HG02759 (cell line): Measurements from ENCODE around the gene PLCB4.
A peak's percentile ranks its signal among the peaks of the same experiment; 100 is the strongest.

Source experiments
- ATAC-seq: cut with Tn5 transposase; IDR thresholded peaks from one replicate; pipeline ENCODE4 v1.9.1; 2021; ENCODE audit warnings: mild to moderate bottlenecking, moderate library complexity; ENCODE audit not compliant: unreplicated experiment

PLCB4 gene

DNA sequence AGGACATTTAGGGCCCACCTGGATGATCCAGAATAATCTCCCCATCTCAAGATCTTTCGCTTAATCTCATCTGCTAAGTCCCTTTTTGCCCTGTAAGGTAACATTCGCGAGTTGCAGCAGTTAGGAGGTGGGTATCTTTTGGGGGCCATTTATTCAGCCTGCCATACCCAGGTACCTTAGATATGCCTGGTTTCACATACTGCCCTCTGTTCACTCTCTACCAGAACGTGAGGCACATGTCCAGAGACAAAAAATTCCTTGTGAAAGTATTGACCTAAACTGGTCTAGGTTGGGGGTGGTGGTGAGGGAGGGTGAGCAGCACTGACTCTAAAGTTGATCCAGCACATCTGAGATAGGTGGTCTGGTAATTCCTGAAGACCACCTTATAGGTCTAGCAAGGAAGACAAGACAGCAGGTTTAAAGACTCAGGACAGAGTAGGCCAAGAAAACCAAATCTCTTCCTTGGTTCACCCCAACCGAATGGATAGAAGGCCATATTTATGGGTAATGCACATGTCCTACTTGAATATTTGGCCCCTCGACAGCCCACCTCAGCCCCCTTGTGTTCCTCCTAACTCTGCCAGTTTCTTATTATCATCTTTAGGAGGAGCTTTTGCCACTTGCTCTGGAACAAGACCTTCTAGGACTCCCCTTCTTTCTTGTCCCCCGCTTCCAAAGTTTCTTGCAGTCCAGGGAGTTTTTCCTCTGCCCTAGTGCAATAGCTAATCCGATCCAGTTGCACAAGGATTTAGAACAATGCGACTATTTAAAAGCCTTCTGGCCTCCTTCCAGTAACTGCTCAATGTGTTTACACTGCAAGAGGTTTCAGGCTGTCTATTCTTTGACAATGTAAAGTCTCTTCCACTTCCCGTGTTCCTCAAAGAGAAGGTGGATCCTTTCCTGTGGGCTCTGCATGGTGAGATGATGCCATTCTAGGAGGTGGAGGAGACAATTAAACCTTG is 232.5 kb downstream of the PLCB4 start:
- no peak for ATAC-seq

DNA sequence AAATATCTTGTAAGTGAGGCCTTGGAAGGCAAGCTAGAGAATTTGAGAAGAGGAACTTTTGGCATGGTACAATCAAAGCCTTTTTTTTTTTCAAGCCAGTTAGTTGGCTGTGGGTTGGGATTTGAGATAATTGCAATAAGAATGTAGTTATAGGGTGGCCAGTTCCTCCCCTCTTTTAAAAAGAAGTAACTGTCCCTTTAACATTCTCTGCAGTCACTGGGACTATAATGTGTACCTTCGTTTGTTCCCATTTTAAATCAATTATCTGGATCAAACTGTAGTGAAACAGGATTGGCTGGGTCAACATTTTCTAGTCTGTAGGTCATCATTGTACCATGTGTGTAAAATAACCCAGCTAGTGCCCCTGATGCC is 233.2 kb downstream of the PLCB4 start:
- no peak for ATAC-seq

DNA sequence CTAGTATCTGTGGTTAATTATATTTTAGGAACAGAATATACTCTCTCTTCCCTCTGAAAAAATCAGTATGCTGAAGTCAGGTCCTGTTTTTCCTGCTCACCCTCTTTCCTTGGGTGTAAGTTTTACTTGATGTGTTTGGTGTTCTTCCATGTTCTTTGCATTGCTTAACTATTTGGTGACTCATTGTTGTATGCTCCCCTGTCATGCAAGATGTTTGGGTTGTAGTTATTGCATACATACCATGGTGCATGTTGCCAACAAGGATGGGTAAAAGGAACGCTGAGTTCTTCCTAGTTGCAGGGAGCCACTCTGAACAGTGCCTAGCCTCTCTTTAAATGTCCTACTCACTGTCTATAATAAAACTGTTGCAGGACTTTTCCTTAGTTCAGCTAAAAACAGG is 237.6 kb downstream of the PLCB4 start:
- ATAC-seq, result no peak

DNA sequence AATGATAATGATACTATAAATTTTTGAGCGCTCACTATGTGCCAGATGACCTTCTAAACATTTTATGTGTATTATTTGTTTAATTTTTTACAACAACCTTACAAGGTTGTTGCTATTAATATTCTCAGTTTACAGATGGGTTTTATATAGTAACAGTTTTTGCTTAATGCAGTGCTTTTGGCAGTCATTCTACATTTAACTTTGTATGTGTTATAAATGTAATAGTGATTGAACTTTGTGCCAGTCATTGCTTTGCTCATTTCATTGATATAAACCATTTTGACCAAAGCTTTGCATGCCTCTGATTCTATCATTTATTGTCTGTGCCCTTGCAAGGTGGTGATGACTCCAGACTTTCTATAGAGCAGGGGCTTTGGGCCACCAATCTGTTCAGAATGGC is 239.2 kb downstream of the PLCB4 start:
- no peak for ATAC-seq

DNA sequence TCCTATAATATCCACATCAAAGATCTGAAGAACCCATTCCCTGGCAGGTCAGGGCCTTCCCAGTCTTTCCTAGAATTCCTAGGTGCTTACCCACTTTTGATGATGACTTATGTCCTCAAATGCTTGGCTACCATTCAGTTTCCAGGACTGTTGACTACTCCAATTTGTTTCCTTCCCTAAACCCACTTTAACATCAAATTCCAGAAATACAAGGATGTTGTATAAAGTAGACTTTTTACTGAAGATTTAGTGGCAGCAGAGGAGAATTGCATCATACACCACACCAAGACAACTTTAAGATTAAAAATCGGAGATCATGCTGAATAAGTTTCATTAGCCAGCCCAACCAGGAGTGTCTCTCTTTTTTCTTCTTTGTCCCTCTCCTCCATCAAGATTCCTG is 242.2 kb downstream of the PLCB4 start:
- no peak for ATAC-seq

DNA sequence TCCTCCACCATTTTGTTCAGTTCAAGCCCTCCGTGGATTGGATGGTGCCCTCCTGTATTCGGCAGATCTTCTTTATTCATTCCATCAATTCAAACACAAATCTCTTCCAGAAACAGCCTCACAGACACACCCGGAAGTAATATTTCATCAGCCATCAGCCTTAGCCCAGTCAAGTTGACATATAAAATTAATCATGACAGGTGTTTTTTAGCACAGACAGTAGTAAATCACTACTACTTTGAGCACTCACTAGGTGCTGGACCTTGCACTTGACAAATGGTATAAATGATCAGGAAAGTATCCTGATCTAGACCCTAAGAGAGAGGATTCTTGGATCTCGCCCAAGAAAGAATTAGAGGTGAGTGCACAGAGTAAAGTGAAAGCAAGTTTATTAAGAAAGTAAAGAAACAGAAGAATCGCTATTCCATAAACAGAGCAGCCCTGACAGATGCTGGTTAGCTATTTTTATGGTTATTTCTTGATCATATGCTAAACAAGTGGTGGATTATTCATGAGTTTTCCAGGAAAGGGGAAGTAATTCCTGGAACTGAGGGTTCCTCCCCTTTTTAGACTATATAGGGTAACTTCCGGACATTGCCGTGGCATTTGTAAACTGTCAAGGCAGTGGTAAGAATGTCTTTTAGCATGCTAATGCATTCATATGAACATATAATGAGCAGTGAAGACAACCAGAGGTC is 250.9 kb downstream of the PLCB4 start:
- no peak for ATAC-seq

DNA sequence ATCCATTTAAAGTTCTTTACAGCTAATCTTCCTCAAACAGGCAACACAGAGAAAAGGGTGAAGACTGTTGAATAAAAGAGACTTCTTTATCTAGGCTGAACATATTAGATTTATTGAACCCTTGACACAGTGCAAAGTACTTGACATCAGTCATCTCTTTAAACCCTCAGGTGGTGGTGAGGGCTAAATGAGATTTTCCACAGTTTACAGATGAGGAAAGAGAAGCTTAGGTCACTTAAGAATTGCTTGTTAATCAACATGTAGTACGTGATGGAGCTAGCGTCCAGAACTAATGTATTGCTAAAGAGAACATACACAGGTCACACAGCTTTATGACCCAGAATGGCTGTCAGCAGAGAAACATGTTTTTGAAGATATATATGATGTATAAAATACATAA is 252.1 kb downstream of the PLCB4 start:
- ATAC-seq, result no peak

DNA sequence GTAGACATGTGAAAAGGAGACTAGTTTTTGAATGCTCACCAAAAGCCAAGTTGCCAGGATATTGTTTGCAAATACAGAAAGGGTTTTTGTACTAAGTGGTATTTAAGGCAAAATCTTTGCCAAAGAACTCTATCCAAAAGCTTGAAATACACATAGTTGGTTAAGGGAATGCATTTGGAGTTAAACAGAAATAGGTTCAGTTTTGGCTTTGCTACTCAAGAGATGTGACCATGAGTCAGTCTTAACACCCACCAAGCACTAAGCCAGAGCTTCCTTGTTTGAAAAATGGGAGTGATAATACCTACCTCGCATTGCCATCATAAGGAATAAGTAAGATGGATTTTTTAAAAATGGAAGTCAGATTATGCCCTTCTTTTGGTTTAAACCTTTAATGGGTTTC is 253.8 kb downstream of the PLCB4 start:
- no peak for ATAC-seq

DNA sequence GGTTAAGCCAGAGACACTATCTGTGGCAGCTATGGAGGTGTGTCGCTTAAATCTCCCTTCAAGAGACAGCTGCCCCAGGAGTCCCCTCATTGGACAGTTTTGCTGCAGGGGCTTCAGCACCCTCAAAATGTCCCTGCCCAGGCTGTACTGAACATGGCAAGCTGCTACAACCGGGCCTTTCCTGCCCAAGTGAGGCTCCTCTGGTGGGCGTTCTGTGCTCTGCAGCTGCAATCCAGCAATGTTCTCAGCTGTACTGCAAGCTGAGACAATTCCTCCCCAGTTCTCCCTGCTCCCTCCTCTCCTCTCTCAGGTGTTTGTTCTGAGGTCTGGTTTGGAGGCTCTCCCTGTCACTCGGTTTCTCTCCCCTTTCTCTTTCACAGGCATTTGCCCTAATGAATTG is 254.7 kb downstream of the PLCB4 start:
- peak; percentile 44 for ATAC-seq

DNA sequence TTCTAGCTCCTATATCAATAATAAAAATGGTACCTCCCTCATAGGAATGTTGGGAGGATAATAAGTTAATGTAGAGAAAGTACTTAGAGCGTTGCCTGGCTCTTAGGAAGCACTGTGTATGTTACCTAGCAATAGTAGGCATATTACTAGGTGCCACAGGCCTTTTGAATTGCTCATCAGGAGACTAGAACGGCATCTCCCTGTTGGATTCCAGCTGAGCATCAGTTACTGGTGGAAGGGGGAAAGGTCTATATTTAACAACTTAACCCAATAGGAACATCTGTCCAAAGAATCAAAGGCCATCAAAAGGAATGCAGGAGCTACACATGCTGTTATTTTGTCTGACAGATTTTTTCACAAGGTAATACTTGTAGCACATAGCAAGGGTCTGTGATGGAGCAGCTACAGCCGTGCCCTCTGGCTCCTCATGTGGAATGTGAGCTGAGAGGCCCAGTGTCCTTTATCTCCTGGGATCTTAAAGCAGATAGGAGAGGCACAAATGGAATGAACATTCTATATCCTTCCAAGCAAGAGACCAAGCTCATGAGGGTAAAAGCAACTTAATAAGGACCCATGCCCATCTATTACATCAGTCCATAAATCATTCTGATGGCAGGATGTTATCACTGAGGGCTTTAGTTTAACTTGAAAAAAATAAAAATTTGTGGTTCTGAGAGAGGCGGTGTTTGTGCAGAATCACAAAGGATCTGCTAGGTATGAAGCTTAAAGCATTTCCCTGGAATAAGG is 260.6 kb downstream of the PLCB4 start:
- ATAC-seq, result no peak

DNA sequence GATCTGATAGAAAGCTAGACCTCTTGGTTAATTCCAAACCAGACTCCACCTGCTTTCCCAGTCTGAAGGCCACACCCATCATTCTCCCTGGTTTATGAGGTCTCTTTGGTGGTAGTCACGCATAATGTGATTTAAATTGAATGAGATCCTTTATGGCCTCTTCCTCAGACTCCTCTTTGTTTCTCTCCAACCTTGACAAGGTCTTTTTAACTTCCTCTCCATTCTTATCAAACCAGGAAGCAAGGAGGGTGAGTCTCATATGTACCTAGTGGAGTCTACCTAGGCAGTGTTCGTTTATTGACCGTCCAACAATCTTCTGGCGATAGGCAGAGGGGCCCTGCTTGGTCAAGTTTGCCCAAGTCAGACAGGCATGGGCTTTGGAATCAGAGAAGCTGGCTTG is 261.3 kb downstream of the PLCB4 start:
- ATAC-seq, result no peak

DNA sequence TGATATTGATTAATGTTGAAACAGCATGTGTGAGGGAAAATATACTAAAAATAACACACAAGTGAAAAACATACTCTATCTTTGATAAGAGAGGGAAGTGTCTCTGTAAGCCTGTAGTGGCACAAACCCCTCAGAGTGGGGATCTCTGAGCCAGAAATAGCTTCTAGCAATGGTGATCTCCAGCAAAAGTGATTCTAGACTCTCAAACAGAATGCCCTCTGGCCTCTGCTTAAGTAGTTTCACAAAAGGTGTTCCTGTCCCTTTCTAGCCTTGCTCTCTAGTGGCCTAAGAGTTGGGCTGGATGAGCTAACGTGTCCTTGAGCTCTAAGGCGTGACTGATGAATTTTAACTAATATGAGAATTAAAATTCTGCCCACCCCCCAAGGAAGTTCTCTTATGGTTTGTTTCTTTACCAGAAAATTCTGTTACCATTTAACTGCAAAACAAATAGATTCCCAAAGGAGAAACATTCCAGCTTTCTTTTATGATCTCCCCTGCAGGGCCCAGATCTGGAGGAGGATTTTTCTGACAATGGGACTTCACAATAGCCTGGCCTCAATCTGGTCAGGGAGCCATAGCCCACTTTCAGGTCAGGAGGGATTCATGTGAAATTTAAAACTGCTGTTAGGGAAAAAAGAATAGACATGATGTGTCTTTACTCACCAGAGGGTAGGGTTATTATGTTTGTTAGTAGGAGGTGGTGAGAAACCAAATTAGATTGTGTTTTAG is 263.0 kb downstream of the PLCB4 start:
- no peak for ATAC-seq

DNA sequence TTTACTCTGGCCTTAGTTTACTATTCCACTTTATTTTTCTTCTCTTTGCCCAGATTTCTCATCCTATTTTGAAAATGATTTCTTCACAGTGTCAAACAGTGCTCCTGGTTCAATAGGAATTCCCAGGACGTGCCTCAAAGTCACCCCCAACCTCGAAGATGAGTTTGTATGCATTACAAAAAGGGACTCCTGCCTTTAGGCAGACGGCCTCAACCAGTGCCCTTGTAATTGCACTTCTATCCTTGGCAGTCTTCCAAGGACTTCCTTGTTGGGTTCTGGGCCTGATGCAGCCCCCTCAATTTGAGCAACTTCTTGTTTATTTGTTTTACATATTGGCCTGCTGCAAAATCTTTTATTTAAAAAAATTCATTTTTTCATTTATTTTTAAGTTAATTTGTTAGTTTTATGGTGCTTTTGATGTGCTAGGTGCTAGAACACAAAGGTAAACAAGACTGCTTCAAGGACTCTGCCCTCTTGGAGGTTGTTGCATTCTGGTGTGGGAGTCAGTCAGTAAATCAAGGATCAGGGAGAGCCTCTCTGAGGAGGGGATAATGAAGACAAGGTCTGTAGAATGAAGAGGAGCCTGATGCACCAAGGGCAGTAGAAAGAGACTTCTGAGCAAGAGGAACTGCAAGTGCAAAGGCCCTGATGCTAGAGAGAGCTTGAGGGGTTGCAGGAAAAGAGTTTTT is 264.0 kb downstream of the PLCB4 start:
- ATAC-seq, result no peak

DNA sequence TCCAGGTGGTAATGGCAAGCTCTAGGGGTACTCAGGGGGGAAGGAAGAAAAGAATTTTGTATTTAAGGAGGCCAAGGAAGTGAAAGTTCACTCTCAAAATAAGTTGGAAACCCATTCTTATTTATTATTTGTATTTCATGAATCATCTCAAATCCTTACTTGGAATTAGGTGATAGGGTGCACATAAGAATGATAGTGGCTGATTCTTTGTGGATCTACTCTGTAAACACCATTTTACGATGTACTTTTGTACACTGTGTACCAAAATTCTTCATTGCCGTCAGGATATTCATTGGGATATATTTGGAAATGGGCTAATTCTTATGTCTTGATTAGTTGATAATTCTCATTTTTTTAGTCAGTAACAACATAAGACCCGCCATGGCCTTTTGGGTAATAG is 266.0 kb downstream of the PLCB4 start:
- ATAC-seq, result no peak

DNA sequence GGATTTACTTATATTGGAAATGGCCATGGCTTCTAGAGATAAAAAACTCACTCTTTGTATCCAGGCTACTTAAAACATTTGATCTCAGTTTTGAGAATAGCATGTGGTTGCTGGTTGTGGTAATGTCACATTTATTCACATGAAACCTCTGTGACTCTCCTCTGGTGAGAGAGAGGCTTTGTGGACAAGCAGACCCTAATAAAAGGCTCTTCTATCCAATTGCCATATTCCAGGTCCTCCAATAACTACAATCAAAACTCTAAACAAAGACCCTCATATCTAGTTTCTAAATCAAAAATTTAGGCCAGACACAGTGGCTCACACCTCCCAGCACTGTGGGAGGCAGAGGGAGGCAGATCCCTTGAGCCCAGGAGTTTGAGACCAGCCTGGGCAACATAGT is 269.2 kb downstream of the PLCB4 start:
- no peak for ATAC-seq

DNA sequence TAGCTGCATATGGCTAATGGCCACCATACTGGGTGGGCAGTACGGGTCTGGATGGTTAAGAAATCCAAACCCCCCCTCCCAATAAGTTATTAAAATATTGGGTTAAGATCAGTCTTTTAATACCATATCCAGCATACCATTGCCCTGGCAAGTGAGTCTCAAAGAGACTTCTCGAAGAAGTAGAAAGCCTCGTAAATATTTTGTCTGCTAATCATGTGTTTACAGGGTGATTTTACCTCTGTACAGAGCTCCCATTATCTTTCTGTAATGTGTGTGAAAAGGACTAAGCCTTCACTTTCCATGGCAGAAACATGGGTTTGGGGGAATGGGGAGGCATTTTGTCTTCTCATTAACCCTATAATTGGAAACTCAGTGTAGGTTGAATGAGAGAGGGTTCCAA is 270.8 kb downstream of the PLCB4 start:
- ATAC-seq, result no peak

DNA sequence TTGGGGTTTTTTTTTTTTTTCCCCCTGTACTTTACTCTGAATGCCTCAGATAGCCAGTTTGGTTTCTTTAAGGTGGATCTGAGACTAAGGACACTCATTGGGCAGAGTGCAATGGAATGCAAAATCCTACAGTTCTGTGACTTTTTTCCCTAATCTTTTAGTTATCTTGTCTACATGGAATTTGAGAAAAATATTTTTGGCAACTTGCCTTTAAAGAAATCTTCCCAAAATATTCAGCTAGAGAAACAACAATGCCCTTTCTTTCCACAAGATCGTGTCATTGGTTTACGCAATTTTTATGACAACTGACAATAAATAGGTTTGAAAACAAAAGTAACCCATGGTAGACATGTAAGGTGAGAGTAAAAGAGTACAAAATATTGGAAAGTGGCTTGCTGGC is 273.8 kb downstream of the PLCB4 start:
- no peak for ATAC-seq

DNA sequence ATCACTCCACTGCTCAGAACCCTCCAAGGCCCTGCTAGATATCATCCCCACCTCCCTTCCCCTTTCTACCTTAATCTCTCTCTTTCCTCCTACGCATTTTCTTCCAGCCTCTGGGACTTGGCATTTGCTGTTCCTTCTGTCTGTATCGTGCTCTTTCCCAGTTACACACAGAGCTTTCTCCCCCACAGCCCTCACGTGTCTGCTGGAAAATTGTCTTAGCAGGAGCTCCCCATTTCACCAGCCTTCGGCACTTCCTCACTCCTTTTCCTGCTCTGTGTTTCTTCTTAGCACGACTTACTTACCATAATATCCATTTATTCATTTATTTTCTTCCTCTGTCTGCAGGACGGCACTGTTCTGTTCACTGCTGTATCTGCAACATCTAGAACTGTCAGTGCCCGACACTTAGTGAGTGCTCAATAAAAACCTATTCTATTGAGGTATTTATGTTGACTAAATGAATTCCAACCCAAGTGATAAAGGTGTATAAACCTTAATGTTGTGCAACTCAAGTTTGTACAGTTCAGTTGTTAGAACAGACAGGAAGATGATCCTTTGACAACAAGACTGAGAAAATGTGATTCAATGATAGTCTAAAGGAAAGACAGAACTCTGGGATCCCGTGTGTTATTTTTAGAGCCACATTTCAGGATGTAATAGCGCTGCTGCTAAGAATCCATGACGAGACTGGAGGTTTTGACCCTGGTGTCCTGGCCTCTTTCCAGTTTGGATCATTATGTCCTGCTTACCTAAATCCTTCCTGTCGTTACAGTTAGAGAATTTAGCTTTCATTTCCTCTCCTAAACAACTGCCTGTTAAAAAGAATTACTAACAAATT is 275.4 kb downstream of the PLCB4 start:
- ATAC-seq, result no peak

DNA sequence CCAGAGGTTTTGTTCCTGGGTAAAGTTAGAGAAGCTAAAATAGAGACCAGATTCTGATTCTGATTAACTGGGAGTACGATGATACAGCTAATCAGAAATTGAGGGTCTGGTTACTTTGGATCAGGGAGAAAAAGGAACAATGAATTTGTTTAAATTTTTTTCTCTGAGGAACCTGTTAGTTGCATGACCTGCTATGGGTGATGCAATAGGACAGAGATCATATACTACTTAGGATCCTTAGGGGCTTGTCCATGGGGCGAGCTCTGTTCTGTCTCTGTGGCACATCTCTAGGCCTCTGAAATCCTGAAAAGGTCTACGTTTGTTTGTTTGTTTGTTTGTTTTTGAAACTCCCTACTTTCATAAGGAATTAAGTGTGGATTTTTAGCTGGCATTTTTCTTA is 279.4 kb downstream of the PLCB4 start:
- no peak for ATAC-seq

DNA sequence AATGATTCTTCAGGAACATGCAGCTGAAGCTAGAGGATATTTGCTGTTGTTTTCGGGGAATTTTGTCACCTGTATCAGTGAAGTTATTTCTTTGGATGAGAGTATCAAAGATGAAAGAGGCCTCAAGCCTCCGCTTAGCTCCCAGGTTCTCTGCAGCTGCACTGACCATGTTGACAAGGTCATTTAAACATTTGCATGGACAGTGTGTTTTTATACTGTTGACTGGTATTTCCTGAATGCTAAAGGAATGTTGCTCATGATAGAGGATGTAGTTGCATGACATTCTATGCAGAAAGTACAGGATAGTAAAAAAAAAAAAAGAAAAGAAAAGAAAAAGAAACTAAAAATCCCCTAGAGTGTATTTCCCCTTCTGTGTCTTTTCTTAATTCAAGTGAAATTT is 279.9 kb downstream of the PLCB4 start:
- ATAC-seq, result no peak
